ENCODE results near the gene ZNF189. TPM values are rescaled to one million over a fixed set of nuclear protein-coding genes. Genes with fewer than 3 reads are reported as not detected.

ZNF189 gene
- polyA plus RNA-seq, 3 donors = 0.72 to 1.8 (median 1.2) TPM

GRCh38 chr9:101435601-101436079 lies 37.0 kb downstream of the ZNF189 start, which contains the start of gene ALDOB:
Gene ALDOB (minus strand): TSS chr9:101435774. CDS start chr9:101430887, 4,887 bp downstream.
- Histone ChIP-seq H4K20me1 (ENCODE audit: insufficient read depth, low read length) (no peaks in the 10 kb centered on the region), H3K4me1 (ENCODE audit: control insufficient read depth in 1 of 2, insufficient read depth in 2 of 2, low read length in 2 of 2) (no peaks in the 10 kb centered on the region), H3K79me2 (ENCODE audit: insufficient read depth, low read length) (no peaks in the 10 kb centered on the region), H3K27me3 (ENCODE audit: control insufficient read depth in 2 of 2, insufficient read depth in 2 of 2, low read length in 2 of 2) (no peaks in the 10 kb centered on the region), H3K9ac (ENCODE audit: insufficient read depth, low read length, poor library complexity, severe bottlenecking) (no peak within 1 kb of the TSS), H3K4me2 (replicated peaks; ENCODE audit: extremely low read depth, low read length, poor library complexity, severe bottlenecking) (no peak within 1 kb of the TSS), H3K36me3 (replicated peaks in 1 of 2; ENCODE audit: control insufficient read depth in 1 of 2, insufficient read depth in 2 of 2, low read length in 2 of 2) (no peaks in the 10 kb centered on the region), H2AFZ (ENCODE audit: insufficient read depth, low read depth, low read length, poor library complexity, severe bottlenecking) (no peak within 1 kb of the TSS), H3K9me3 (replicated peaks in 1 of 2; ENCODE audit: control insufficient read depth in 1 of 2, insufficient read depth in 1 of 2, low read length in 2 of 2) (no peaks in the 10 kb centered on the region), H3K27ac (ENCODE audit: low read depth in 1 of 2, low read length in 2 of 2) (no peak within 1 kb of the TSS), H3K4me3 (replicated peaks in 1 of 3; ENCODE audit: low read depth in 2 of 3, low read length in 3 of 3) (no peak within 1 kb of the TSS)
- Mint-ChIP-seq H3K27ac (no peak within 1 kb of the TSS), H3K27me3 (ENCODE audit: low read depth in 3 of 3) (peaks cover 2 to 7% (median 2%) of the 10 kb centered on the region in 3 donors), H3K36me3 (no peaks in the 10 kb centered on the region), H3K4me1 (no peaks in the 10 kb centered on the region), H3K4me3 (no peak within 1 kb of the TSS), H3K9me3 (peaks cover 0 to 3% (median 0%) of the 10 kb centered on the region in 7 donors)
- DNase-seq = no peak
- TF ChIP-seq, protein P1, sequence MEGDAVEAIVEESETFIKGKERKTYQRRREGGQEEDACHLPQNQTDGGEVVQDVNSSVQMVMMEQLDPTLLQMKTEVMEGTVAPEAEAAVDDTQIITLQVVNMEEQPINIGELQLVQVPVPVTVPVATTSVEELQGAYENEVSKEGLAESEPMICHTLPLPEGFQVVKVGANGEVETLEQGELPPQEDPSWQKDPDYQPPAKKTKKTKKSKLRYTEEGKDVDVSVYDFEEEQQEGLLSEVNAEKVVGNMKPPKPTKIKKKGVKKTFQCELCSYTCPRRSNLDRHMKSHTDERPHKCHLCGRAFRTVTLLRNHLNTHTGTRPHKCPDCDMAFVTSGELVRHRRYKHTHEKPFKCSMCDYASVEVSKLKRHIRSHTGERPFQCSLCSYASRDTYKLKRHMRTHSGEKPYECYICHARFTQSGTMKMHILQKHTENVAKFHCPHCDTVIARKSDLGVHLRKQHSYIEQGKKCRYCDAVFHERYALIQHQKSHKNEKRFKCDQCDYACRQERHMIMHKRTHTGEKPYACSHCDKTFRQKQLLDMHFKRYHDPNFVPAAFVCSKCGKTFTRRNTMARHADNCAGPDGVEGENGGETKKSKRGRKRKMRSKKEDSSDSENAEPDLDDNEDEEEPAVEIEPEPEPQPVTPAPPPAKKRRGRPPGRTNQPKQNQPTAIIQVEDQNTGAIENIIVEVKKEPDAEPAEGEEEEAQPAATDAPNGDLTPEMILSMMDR (IDR thresholded peaks at IDR 0.05) = no peak
- intact Hi-C loops (cut with micrococcal nuclease) = no loop called here
- no CpG with 5 or more reads among the region's 2 CpGs for WGBS (ENCODE audit: insufficient coverage)

- Histone ChIP-seq H3K79me2 (ENCODE audit: insufficient read depth, low read length) (no peaks in the 10 kb centered on the region), H3K9me3 (replicated peaks in 1 of 2; ENCODE audit: control insufficient read depth in 1 of 2, insufficient read depth in 1 of 2, low read length in 2 of 2) (no peaks in the 10 kb centered on the region), H3K27me3 (ENCODE audit: control insufficient read depth in 2 of 2, insufficient read depth in 2 of 2, low read length in 2 of 2) (no peaks in the 10 kb centered on the region), H3K36me3 (replicated peaks in 1 of 2; ENCODE audit: control insufficient read depth in 1 of 2, insufficient read depth in 2 of 2, low read length in 2 of 2) (no peaks in the 10 kb centered on the region), H3K4me1 (ENCODE audit: control insufficient read depth in 1 of 2, insufficient read depth in 2 of 2, low read length in 2 of 2) (no peaks in the 10 kb centered on the region), H3K27ac (ENCODE audit: low read depth in 1 of 2, low read length in 2 of 2) (no peak overlapping the region), H4K20me1 (ENCODE audit: insufficient read depth, low read length) (no peaks in the 10 kb centered on the region), H3K9ac (ENCODE audit: insufficient read depth, low read length, poor library complexity, severe bottlenecking) (no peak overlapping the region), H2AFZ (ENCODE audit: insufficient read depth, low read depth, low read length, poor library complexity, severe bottlenecking) (no peak overlapping the region), H3K4me3 (replicated peaks in 1 of 3; ENCODE audit: low read depth in 2 of 3, low read length in 3 of 3) (no peak overlapping the region), H3K4me2 (replicated peaks; ENCODE audit: extremely low read depth, low read length, poor library complexity, severe bottlenecking) (no peak overlapping the region)
- TF ChIP-seq, protein P1 (IDR thresholded peaks at IDR 0.05) = no peak
- Mint-ChIP-seq H3K36me3 (no peaks in the 10 kb centered on the region), H3K27ac (no peak overlapping the region), H3K9me3 (peaks cover 0 to 4% (median 2%) of the 10 kb centered on the region in 7 donors), H3K4me1 (no peaks in the 10 kb centered on the region), H3K4me3 (no peak overlapping the region), H3K27me3 (ENCODE audit: low read depth in 3 of 3) (peaks cover 2% of the 10 kb centered on the region in 3 donors)
- intact Hi-C loops (cut with micrococcal nuclease) = no loop called here
- 93% methylated on average over 2 of the region's 2 CpGs for WGBS (ENCODE audit: insufficient coverage)
- no peak for DNase-seq
These were observed 39.2 kb downstream of the ZNF189 start for GRCh38 chr9:101437806-101438232.

All from CD14-positive monocyte (primary cell).